Gastrocnemius medialis (tissue), 4 donors: Measurements from ENCODE around the gene SARS2.

Experiments
- CTCF ChIP-seq, 5 experiments: fragments of 450-650 bp in 3 of 5; fragments of 200-600 bp in 2 of 5; sonication (generic) in 2 of 5; IDR thresholded peaks in 4 of 5; conservative IDR thresholded peaks in 1 of 5; 1 replicate in 4 of 5; 2 replicates in 1 of 5; pipeline ENCODE4 v1.5.1; 2016 to 2019; ENCODE audit warnings: antibody characterized with exemption in 5 of 5, mild to moderate bottlenecking in 3 of 5, moderate library complexity in 3 of 5
- POLR2A ChIP-seq, 2 donors: fragments of 450-650 bp; IDR thresholded peaks; one replicate each; pipeline ENCODE4 v1.6.1; 2017; ENCODE audit warnings: antibody characterized with exemption in 2 of 2, mild to moderate bottlenecking in 2 of 2, moderate library complexity in 2 of 2

- no peak for TF ChIP-seq CTCF (IDR thresholded peaks at IDR 0.05 in 4 of 5, conservative IDR thresholded peaks at IDR 0.05 in 1 of 5)
- no peak for TF ChIP-seq POLR2A (IDR thresholded peaks at IDR 0.05)
Measured at GRCh38 chr19:38907227-38907626, 23.3 kb downstream of the SARS2 start.
